CD4-positive, CD25-positive, alpha-beta regulatory T cell (primary cell): ENCODE measurements around the gene SMAP2. TPM values are rescaled to one million over a fixed set of nuclear protein-coding genes. Genes with fewer than 3 reads are reported as not detected.

Experiments
- polyA plus RNA-seq, 4 donors: library from polyadenylated mRNA; unstranded; fragments of 300-500 nt; fragmentation: Illumina TruSeq; gene quantifications; one replicate each; pipeline ENCODE4 v1.2.3, GENCODE V29; 2021
- total RNA-seq: library from RNA; stranded (reverse); gene quantifications from one replicate; pipeline ENCODE4 v1.2.3, GENCODE V29; 2022

Gene SMAP2
- total and polyA plus RNA-seq, 5 donors from 2014 or later = 297 to 472 (median 398) TPM

Other genes starting within 250 kb of the SMAP2 start
- gene RLF, start 212.3 kb upstream of the SMAP2 start, total RNA-seq = 36.8 TPM
- gene RLF, start 212.3 kb upstream of the SMAP2 start, polyA plus RNA-seq = 10 to 100 TPM in 1 of 4 donors, 1 to 10 TPM in 3; 7.8 to 12.2 (median 8.9) TPM
- not detected for gene TMCO2, start 125.8 kb upstream of the SMAP2 start, total RNA-seq
- gene TMCO2, start 125.8 kb upstream of the SMAP2 start, polyA plus RNA-seq = not detected
- gene ZMPSTE24, start 115.5 kb upstream of the SMAP2 start, total RNA-seq = 12.2 TPM
- gene ZMPSTE24, start 115.5 kb upstream of the SMAP2 start, polyA plus RNA-seq = 10 to 100 TPM; 23.3 to 35.1 (median 32.0) TPM
- gene COL9A2, start 56.4 kb upstream of the SMAP2 start, total RNA-seq = 2.9 TPM
- 1 to 10 TPM in 1 of 4 donors, under 1 TPM in 3; 0.26 to 1.5 (median 0.50) TPM for gene COL9A2, start 56.4 kb upstream of the SMAP2 start, polyA plus RNA-seq
- gene ZFP69B, start 76.7 kb downstream of the SMAP2 start, total RNA-seq = 2.1 TPM
- gene ZFP69B, start 76.7 kb downstream of the SMAP2 start, polyA plus RNA-seq = 1 to 10 TPM; 1.3 to 2.6 (median 1.8) TPM
- gene ZFP69, start 103.6 kb downstream of the SMAP2 start, total RNA-seq = 3.3 TPM
- gene ZFP69, start 103.6 kb downstream of the SMAP2 start, polyA plus RNA-seq = 1 to 10 TPM; 3.7 to 6.9 (median 4.2) TPM
- gene EXO5, start 135.0 kb downstream of the SMAP2 start, total RNA-seq = 7.2 TPM
- 1 to 10 TPM; 4.0 to 8.7 (median 7.7) TPM for gene EXO5, start 135.0 kb downstream of the SMAP2 start, polyA plus RNA-seq
- gene ZNF684, start 157.9 kb downstream of the SMAP2 start, total RNA-seq = 5.3 TPM
- gene ZNF684, start 157.9 kb downstream of the SMAP2 start, polyA plus RNA-seq = 1 to 10 TPM; 5.3 to 6.0 (median 5.7) TPM